H9 (cell line): ENCODE measurements around the gene DCLK2. TPM values are rescaled to one million over a fixed set of nuclear protein-coding genes. Genes with fewer than 3 reads are reported as not detected.

ENCODE experiments used
- DNase-seq: peaks from one replicate; pipeline ENCODE4 v3.0.0-alpha.2; 2017
- H2AFZ ChIP-seq: one replicate; pipeline ENCODE4 v1.6.1; 2013; ENCODE audit warnings: mild to moderate bottlenecking, low read length, control low read depth, moderate library complexity
- H2AK5ac ChIP-seq: 2 replicates; pipeline ENCODE4 v1.6.1; 2013; ENCODE audit warnings: low read length, control low read depth, mixed read lengths; ENCODE audit not compliant: insufficient read length
- H2BK120ac ChIP-seq: one replicate; pipeline ENCODE4 v1.6.1; 2013; ENCODE audit warnings: low read depth, mild to moderate bottlenecking, low read length, control low read depth, inconsistent platforms; ENCODE audit not compliant: poor library complexity, severe bottlenecking
- H2BK12ac ChIP-seq: 2 replicates; pipeline ENCODE4 v1.6.1; 2013; ENCODE audit warnings: low read length, control low read depth, mixed read lengths, low read depth; ENCODE audit not compliant: insufficient read length
- H2BK15ac ChIP-seq: 2 replicates; pipeline ENCODE4 v1.6.1; 2013; ENCODE audit warnings: low read depth, low read length, control low read depth
- H2BK20ac ChIP-seq: one replicate; pipeline ENCODE4 v1.6.1; 2013; ENCODE audit warnings: low read depth, mild to moderate bottlenecking, low read length, control low read depth, inconsistent platforms; ENCODE audit not compliant: poor library complexity, severe bottlenecking
- H2BK5ac ChIP-seq: 2 replicates; pipeline ENCODE4 v1.6.1; 2013; ENCODE audit warnings: low read length, control low read depth, mixed read lengths; ENCODE audit not compliant: insufficient read length
- H3K14ac ChIP-seq: 2 replicates; pipeline ENCODE4 v1.6.1; 2013; ENCODE audit warnings: low read length, control low read depth; ENCODE audit not compliant: insufficient read depth
- H3K18ac ChIP-seq: 2 replicates; pipeline ENCODE4 v1.6.1; 2013; ENCODE audit warnings: low read depth, mild to moderate bottlenecking, mixed read lengths, low read length, control low read depth; ENCODE audit not compliant: insufficient read length
- H3K23ac ChIP-seq: 2 replicates; pipeline ENCODE4 v1.6.1; 2013; ENCODE audit warnings: low read length, control low read depth, mixed read lengths, low read depth; ENCODE audit not compliant: insufficient read length
- H3K23me2 ChIP-seq: 2 replicates; pipeline ENCODE4 v1.6.1; 2013; ENCODE audit warnings: low read depth, mild to moderate bottlenecking, mixed read lengths, low read length, control low read depth; ENCODE audit not compliant: insufficient read length, poor library complexity, severe bottlenecking
- H3K27ac ChIP-seq: 2 replicates; pipeline ENCODE4 v1.5.1; 2013; ENCODE audit warnings: low read length, control low read depth, mixed read lengths, low read depth; ENCODE audit not compliant: insufficient read length
- H3K27me3 ChIP-seq: 2 replicates; pipeline ENCODE4 v1.6.1; 2013; ENCODE audit warnings: low read length, control low read depth, inconsistent platforms; ENCODE audit not compliant: insufficient read depth
- H3K4ac ChIP-seq: 2 replicates; pipeline ENCODE4 v1.6.1; 2013; ENCODE audit warnings: low read depth, mild to moderate bottlenecking, control low read depth, inconsistent platforms, low read length, moderate library complexity
- H3K4me1 ChIP-seq: 2 replicates; pipeline ENCODE4 v1.6.1; 2013; ENCODE audit warnings: low read length, control low read depth, inconsistent platforms; ENCODE audit not compliant: insufficient read depth
- H3K4me2 ChIP-seq: 2 replicates; pipeline ENCODE4 v1.6.1; 2013; ENCODE audit warnings: low read length, control low read depth, mixed read lengths; ENCODE audit not compliant: insufficient read length, insufficient read depth
- H3K56ac ChIP-seq: 2 replicates; pipeline ENCODE4 v1.6.1; 2013; ENCODE audit warnings: low read depth, mild to moderate bottlenecking, mixed read lengths, low read length, control low read depth; ENCODE audit not compliant: insufficient read length
- H3K79me1 ChIP-seq: 2 replicates; pipeline ENCODE4 v1.6.1; 2013; ENCODE audit warnings: low read depth, mild to moderate bottlenecking, moderate library complexity, low read length, control low read depth, inconsistent platforms; ENCODE audit not compliant: insufficient read depth, poor library complexity, severe bottlenecking
- H3K79me2 ChIP-seq: 2 replicates; pipeline ENCODE4 v1.6.1; 2013; ENCODE audit warnings: low read length, control low read depth, inconsistent platforms; ENCODE audit not compliant: insufficient read depth
- H3K9ac ChIP-seq: 2 replicates; pipeline ENCODE4 v1.6.1; 2013; ENCODE audit warnings: low read length, control low read depth, mixed read lengths; ENCODE audit not compliant: insufficient read length; ENCODE audit errors: extremely low read depth
- H3K9me3 ChIP-seq: one replicate; pipeline ENCODE4 v1.6.1; 2013; ENCODE audit warnings: low read depth, low read length, inconsistent platforms; ENCODE audit not compliant: control insufficient read depth
- H3T11ph ChIP-seq: one replicate; pipeline ENCODE4 v1.6.1; 2013; ENCODE audit warnings: mild to moderate bottlenecking, low read length, control low read depth, inconsistent platforms
- H4K20me1 ChIP-seq: one replicate; pipeline ENCODE4 v1.6.1; 2013; ENCODE audit not compliant: control insufficient read depth, insufficient read length, insufficient read depth
- H4K5ac ChIP-seq: 2 replicates; pipeline ENCODE4 v1.6.1; 2013; ENCODE audit warnings: low read depth, mild to moderate bottlenecking, mixed read lengths, low read length, control low read depth; ENCODE audit not compliant: insufficient read length
- H4K8ac ChIP-seq: replicated peaks from 2 replicates; pipeline ENCODE4 v1.6.1; 2013; ENCODE audit warnings: low read length, control low read depth, mixed read lengths, low read depth; ENCODE audit not compliant: insufficient read length
- H4K91ac ChIP-seq: 2 replicates; pipeline ENCODE4 v1.6.1; 2013; ENCODE audit warnings: low read depth, mild to moderate bottlenecking, moderate library complexity, mixed read lengths, low read length, control low read depth; ENCODE audit not compliant: insufficient read length
- H3K27ac Mint-ChIP-seq, 3 experiments: 2 replicates in 2 of 3; 3 replicates in 1 of 3; pipeline ENCODE4 v1.8.0; 2020 to 2021; ENCODE audit warnings: mixed read lengths in 3 of 3, mild to moderate bottlenecking in 1 of 3, moderate library complexity in 1 of 3
- H3K27me3 Mint-ChIP-seq: 2 replicates; pipeline ENCODE4 v1.8.0; 2021; ENCODE audit warnings: low read depth, mild to moderate bottlenecking, moderate library complexity, mixed read lengths
- H3K36me3 Mint-ChIP-seq, 3 experiments: 2 replicates in 2 of 3; 3 replicates in 1 of 3; pipeline ENCODE4 v1.8.0; 2020 to 2021; ENCODE audit warnings: low read depth in 3 of 3, mixed read lengths in 3 of 3; ENCODE audit not compliant: insufficient read depth in 1 of 3
- H3K4me1 Mint-ChIP-seq, 2 experiments: 2 replicates each; pipeline ENCODE4 v1.8.0; 2020; ENCODE audit warnings: mixed read lengths in 2 of 2
- H3K4me3 Mint-ChIP-seq, 2 experiments: 2 replicates in 1 of 2; 3 replicates in 1 of 2; pipeline ENCODE4 v1.8.0; 2020 to 2021; ENCODE audit warnings: mild to moderate bottlenecking in 2 of 2, mixed read lengths in 2 of 2, moderate library complexity in 1 of 2
- H3K9me3 Mint-ChIP-seq, 2 experiments: 2 replicates in 1 of 2; 3 replicates in 1 of 2; pipeline ENCODE4 v1.8.0; 2020; ENCODE audit warnings: mild to moderate bottlenecking in 2 of 2, mixed read lengths in 2 of 2, moderate library complexity in 1 of 2
- CTCF ChIP-seq: fragments of 200-600 bp; sonication (generic); conservative IDR thresholded peaks from 3 replicates; pipeline ENCODE4 v1.8.0; 2021; ENCODE audit warnings: antibody characterized with exemption, mild to moderate bottlenecking
- WGBS: extraction: QIAGEN DNeasy Blood & Tissue Kit; methylation state at CpG from one replicate; pipeline ENCODE4 v1.1.7; 2013; ENCODE audit warnings: missing lambda C conversion rate, low lambda C conversion rate, mixed read lengths; ENCODE audit not compliant: insufficient read length; ENCODE audit errors: extremely low coverage; 5-methylcytosine and 5-hydroxymethylcytosine counted together
- total RNA-seq: library from RNA; stranded (reverse); gene quantifications from 2 replicates; pipeline ENCODE4 v1.2.1, GENCODE V29; 2021

The DCLK2 gene
- total RNA-seq, 1 experiment from 2014 or later: 0.33 TPM

GRCh38 chr4:150211799-150212445 lies 133.7 kb downstream of the DCLK2 start:
- Histone ChIP-seq H2BK15ac (no peak overlapping the region), H2AFZ (no peak overlapping the region), H3K4me2 (no peak overlapping the region), H3K14ac (no peak overlapping the region), H2AK5ac (no peak overlapping the region), H4K5ac (no peak overlapping the region), H2BK20ac (no peak overlapping the region), H3K9me3 (no peaks in the 10 kb centered on the region), H3K27ac (no peak overlapping the region), H3K27me3 (no peaks in the 10 kb centered on the region; the same call in 1 of the 2 replicates), H3T11ph (no peak overlapping the region), H3K4me1 (peaks cover 2% of the 10 kb centered on the region; the same call in 1 of the 2 replicates), H3K56ac (no peak overlapping the region), H2BK5ac (no peak overlapping the region), H4K20me1 (no peaks in the 10 kb centered on the region), H4K8ac (no peak overlapping the region), H2BK120ac (no peak overlapping the region), H3K23ac (no peak overlapping the region), H3K4ac (no peak overlapping the region), H3K18ac (no peak overlapping the region), H3K79me2 (no peaks in the 10 kb centered on the region), H2BK12ac (no peak overlapping the region), H3K9ac (no peak overlapping the region), H3K23me2 (no peaks in the 10 kb centered on the region), H3K79me1 (no peaks in the 10 kb centered on the region), H4K91ac (no peak overlapping the region)
- no peak overlapping the region for H3K4me3 Mint-ChIP-seq
- no peaks in the 10 kb centered on the region for H3K9me3 Mint-ChIP-seq
- H3K27ac Mint-ChIP-seq: no peak overlapping the region
- no peaks in the 10 kb centered on the region; the same call in 1 of the 2 replicates for H3K27me3 Mint-ChIP-seq
- DNase-seq: no peak
- no peak for TF ChIP-seq CTCF
- H3K4me1 Mint-ChIP-seq: peaks cover 2 to 8% of the 10 kb centered on the region in 2 experiments
- WGBS: no CpG with 5 or more reads among the region's 4 CpGs
- no peaks in the 10 kb centered on the region for H3K36me3 Mint-ChIP-seq
